H1 (cell line): Measurements from ENCODE around the gene TRIM62. TPM values are rescaled to one million over a fixed set of nuclear protein-coding genes. Genes with fewer than 3 reads are reported as not detected.

Source experiments
- CTCF ChIA-PET: fragments of 300-600 bp; sonication (Branson Sonifier 250); formaldehyde crosslinking; loops from one replicate; lab custom pipeline; 2021; ENCODE audit not compliant: partially characterized antibody; lab: Charles Lee
- POLR2A ChIA-PET: fragments of 300-600 bp; sonication (Branson Sonifier 250); formaldehyde crosslinking; loops from one replicate; lab custom pipeline; 2021; ENCODE audit warnings: inconsistent platforms; ENCODE audit not compliant: partially characterized antibody; lab: Charles Lee
- DNase-seq, 2 experiments: peaks; one replicate each; pipeline versions ENCODE4 v3.0.0 to v3.0.0-alpha.2; 2010 to 2022; ENCODE audit warnings: low spot score in 2 of 2, low read depth in 1 of 2, mixed read lengths in 1 of 2
- FAIRE-seq: peaks from 2 replicates; lab custom pipeline; 2011; peaks lifted over from hg19 to GRCh38; lab: Jason Lieb, UNC
- H2AFZ ChIP-seq: 2 replicates; pipeline ENCODE4 v1.8.1; 2012; ENCODE audit warnings: low read length, inconsistent platforms
- H2AK5ac ChIP-seq: 2 replicates; pipeline ENCODE4 v1.6.1; 2013; ENCODE audit warnings: low read depth, low read length
- H2BK120ac ChIP-seq: replicated peaks from 2 replicates; pipeline ENCODE3; 2013; ENCODE audit warnings: low read depth, low read length, inconsistent platforms
- H2BK12ac ChIP-seq: 2 replicates; pipeline ENCODE4 v1.6.1; 2013; ENCODE audit warnings: low read depth, low read length
- H2BK15ac ChIP-seq: 2 replicates; pipeline ENCODE4 v1.6.1; 2013; ENCODE audit warnings: low read length
- H2BK20ac ChIP-seq: 2 replicates; pipeline ENCODE4 v1.6.1; 2013; ENCODE audit warnings: low read length
- H2BK5ac ChIP-seq: 2 replicates; pipeline ENCODE4 v1.6.1; 2013; ENCODE audit warnings: low read depth, low read length
- H3K14ac ChIP-seq: 2 replicates; pipeline ENCODE4 v1.6.1; 2013; ENCODE audit warnings: inconsistent platforms; ENCODE audit not compliant: insufficient read length
- H3K18ac ChIP-seq: 2 replicates; pipeline ENCODE4 v1.6.1; 2013; ENCODE audit warnings: low read length; ENCODE audit errors: extremely low read depth
- H3K23ac ChIP-seq: 2 replicates; pipeline ENCODE4 v1.6.1; 2013; ENCODE audit warnings: inconsistent platforms; ENCODE audit not compliant: insufficient read length
- H3K23me2 ChIP-seq: 2 replicates; pipeline ENCODE4 v1.6.1; 2013; ENCODE audit warnings: low read depth, low read length
- H3K27ac ChIP-seq: 2 replicates; pipeline ENCODE4 v1.6.1; 2011; ENCODE audit warnings: low read depth, low read length, inconsistent platforms
- H3K27me3 ChIP-seq, 4 experiments: replicated peaks in 1 of 4; 1 replicate in 1 of 4; 2 replicates in 3 of 4; pipeline versions ENCODE4 v1.6.1 to v1.8.1; 2011 to 2013; ENCODE audit warnings: low read length in 3 of 4, mild to moderate bottlenecking in 3 of 4, inconsistent platforms in 2 of 4, mixed read lengths in 2 of 4, moderate library complexity in 1 of 4; ENCODE audit not compliant: control insufficient read depth in 3 of 4, insufficient read depth in 3 of 4; ENCODE audit errors: extremely low read depth in 1 of 4
- H3K36me3 ChIP-seq, 4 experiments: 2 replicates each; pipeline versions ENCODE4 v1.6.1 to v1.8.1; 2011 to 2013; ENCODE audit warnings: mild to moderate bottlenecking in 4 of 4, low read length in 3 of 4, moderate library complexity in 2 of 4, control low read depth in 1 of 4, inconsistent platforms in 1 of 4; ENCODE audit not compliant: insufficient read depth in 4 of 4, control insufficient read depth in 2 of 4
- H3K4ac ChIP-seq: replicated peaks from 2 replicates; pipeline ENCODE3; 2013; ENCODE audit warnings: low read length, low read depth, mixed read lengths, inconsistent platforms; ENCODE audit not compliant: insufficient read length
- H3K4me1 ChIP-seq, 4 experiments: replicated peaks in 1 of 4; 1 replicate in 1 of 4; 2 replicates in 3 of 4; pipeline versions ENCODE4 v1.6.1 to v1.8.1; 2011 to 2013; ENCODE audit warnings: low read length in 3 of 4, inconsistent platforms in 2 of 4, mixed read lengths in 1 of 4; ENCODE audit not compliant: insufficient read depth in 4 of 4, control insufficient read depth in 3 of 4
- H3K4me2 ChIP-seq, 2 experiments: 2 replicates each; pipeline versions ENCODE4 v1.6.1 to v1.8.1; 2011 to 2013; ENCODE audit warnings: low read depth in 2 of 2, low read length in 2 of 2, control low read depth in 1 of 2, inconsistent platforms in 1 of 2, mild to moderate bottlenecking in 1 of 2; ENCODE audit not compliant: insufficient read depth in 1 of 2
- H3K4me3 ChIP-seq, 4 experiments: fragments of 200-600, 300-600 bp in 1 of 4; sonication (generic), shearing (Covaris generic), sonication (Bioruptor Twin) in 1 of 4; 2 replicates each; pipeline versions ENCODE4 v1.5.1 to v1.8.1; 2011 to 2016; ENCODE audit warnings: low read length in 4 of 4, low read depth in 3 of 4, control low read depth in 2 of 4, inconsistent platforms in 2 of 4, mild to moderate bottlenecking in 2 of 4, mixed read lengths in 1 of 4, moderate library complexity in 1 of 4; ENCODE audit not compliant: insufficient read depth in 2 of 4; ENCODE audit errors: extremely low read depth in 1 of 4
- H3K56ac ChIP-seq: replicated peaks from 2 replicates; pipeline ENCODE3; 2013; ENCODE audit warnings: low read depth, mild to moderate bottlenecking, mixed read lengths, low read length, inconsistent platforms; ENCODE audit not compliant: insufficient read length
- H3K79me1 ChIP-seq: 2 replicates; pipeline ENCODE4 v1.6.1; 2013; ENCODE audit warnings: low read depth, low read length, control low read depth
- H3K79me2 ChIP-seq, 2 experiments: 2 replicates each; pipeline versions ENCODE4 v1.6.1 to v1.8.1; 2012 to 2013; ENCODE audit warnings: low read length in 2 of 2, mild to moderate bottlenecking in 2 of 2, inconsistent platforms in 1 of 2; ENCODE audit not compliant: insufficient read depth in 2 of 2, control insufficient read depth in 1 of 2
- H3K9ac ChIP-seq, 4 experiments: replicated peaks in 1 of 4; 1 replicate in 1 of 4; 2 replicates in 3 of 4; pipeline versions ENCODE4 v1.6.1 to v1.8.1; 2011 to 2013; ENCODE audit warnings: low read depth in 3 of 4, low read length in 3 of 4, control low read depth in 2 of 4, mild to moderate bottlenecking in 2 of 4, moderate library complexity in 2 of 4, inconsistent platforms in 1 of 4; ENCODE audit errors: extremely low read depth in 1 of 4
- H3K9me3 ChIP-seq, 2 experiments: 2 replicates each; pipeline versions ENCODE4 v1.6.1 to v1.8.1; 2012 to 2013; ENCODE audit warnings: mild to moderate bottlenecking in 2 of 2, moderate library complexity in 2 of 2, control low read depth in 1 of 2, inconsistent platforms in 1 of 2, low read depth in 1 of 2, low read length in 1 of 2, mixed read lengths in 1 of 2; ENCODE audit not compliant: insufficient read depth in 2 of 2
- H4K20me1 ChIP-seq, 2 experiments: replicated peaks in 1 of 2; 2 replicates each; pipeline versions ENCODE3 to v1.8.1; 2011 to 2013; ENCODE audit warnings: inconsistent platforms in 2 of 2, low read length in 2 of 2, mild to moderate bottlenecking in 1 of 2; ENCODE audit not compliant: insufficient read depth in 2 of 2, control insufficient read depth in 1 of 2
- H4K5ac ChIP-seq: 2 replicates; pipeline ENCODE4 v1.6.1; 2013; ENCODE audit warnings: low read length, low read depth, mixed read lengths, inconsistent platforms; ENCODE audit not compliant: insufficient read length
- H4K8ac ChIP-seq: 2 replicates; pipeline ENCODE4 v1.8.0; 2013; ENCODE audit warnings: mild to moderate bottlenecking, moderate library complexity, low read length, inconsistent platforms; ENCODE audit not compliant: insufficient read depth; ENCODE audit errors: extremely low read depth
- H4K91ac ChIP-seq: replicated peaks from 2 replicates; pipeline ENCODE3; 2013; ENCODE audit warnings: low read length, mixed read lengths, inconsistent platforms; ENCODE audit not compliant: insufficient read length
- BCL11A ChIP-seq, 2 experiments: IDR thresholded peaks; one replicate each; pipeline ENCODE4 v1.6.1; 2011; ENCODE audit warnings: low read depth in 2 of 2, low read length in 2 of 2, mild to moderate bottlenecking in 2 of 2
- CEBPB ChIP-seq: IDR thresholded peaks from 2 replicates; pipeline ENCODE4 v1.6.1; 2012; ENCODE audit warnings: low read depth, low read length
- CHD1 ChIP-seq: IDR thresholded peaks from 2 replicates; pipeline ENCODE4 v1.6.1; 2012; ENCODE audit warnings: low read depth, low read length, improper control_type of control experiment
- CHD2 ChIP-seq: IDR thresholded peaks from 2 replicates; pipeline ENCODE4 v1.6.1; 2012; ENCODE audit warnings: low read length, improper control_type of control experiment
- EGR1 ChIP-seq: IDR thresholded peaks from 2 replicates; pipeline ENCODE4 v1.6.1; 2011; ENCODE audit warnings: low read depth, low read length, borderline replicate concordance
- EP300 ChIP-seq, 2 experiments: IDR thresholded peaks; 1 replicate in 1 of 2; 2 replicates in 1 of 2; pipeline ENCODE4 v1.6.1; 2011 to 2012; ENCODE audit warnings: low read depth in 2 of 2, low read length in 2 of 2, mild to moderate bottlenecking in 2 of 2, borderline replicate concordance in 1 of 2, inconsistent platforms in 1 of 2, moderate library complexity in 1 of 2
- EZH2 ChIP-seq: fragments of 200-600 bp; sonication (generic); IDR thresholded peaks from 2 replicates; pipeline ENCODE4 v1.7.1; 2012; ENCODE audit warnings: low read depth, mild to moderate bottlenecking, moderate library complexity, low read length, inconsistent platforms; ENCODE audit not compliant: severe bottlenecking
- GTF2F1 ChIP-seq: IDR thresholded peaks from 2 replicates; pipeline ENCODE4 v1.6.1; 2012; ENCODE audit warnings: low read depth, low read length, improper control_type of control experiment, borderline replicate concordance
- KDM1A ChIP-seq: fragments of 200-600, 300-600 bp; sonication (generic); IDR thresholded peaks from 2 replicates; pipeline ENCODE4 v1.7.1; 2016; ENCODE audit warnings: mild to moderate bottlenecking, low read length, borderline replicate concordance
- NRF1 ChIP-seq: IDR thresholded peaks from 2 replicates; pipeline ENCODE4 v1.6.1; 2011; ENCODE audit warnings: mild to moderate bottlenecking, low read depth, low read length, improper control_type of control experiment
- SIRT6 ChIP-seq: IDR thresholded peaks from one replicate; pipeline ENCODE4 v1.7.1; 2012; ENCODE audit warnings: low read length, inconsistent platforms
- ZNF274 ChIP-seq: IDR thresholded peaks from 2 replicates; pipeline ENCODE4 v1.7.0; 2012; ENCODE audit warnings: low read length, borderline replicate concordance; ENCODE audit errors: extremely low read depth
- WGBS, 2 experiments: shearing (Covaris generic) in 1 of 2; methylation state at CpG; one replicate each; pipeline versions ENCODE4 v1.1.6 to v1.1.7; 2013 to 2015; ENCODE audit warnings: low lambda C conversion rate in 2 of 2, mixed read lengths in 2 of 2, inconsistent platforms in 1 of 2, low coverage in 1 of 2, missing lambda C conversion rate in 1 of 2; ENCODE audit not compliant: insufficient replicate concordance in 2 of 2, insufficient coverage in 1 of 2, insufficient read length in 1 of 2; ENCODE audit errors: extremely low coverage in 1 of 2, missing lambda C conversion rate in 1 of 2; 5-methylcytosine and 5-hydroxymethylcytosine counted together
- polyA plus RNA-seq, 7 experiments: library from polyadenylated mRNA; depleted of rRNA in 3 of 7; stranded (reverse) in 5 of 7; unstranded in 2 of 7; fragments of >200 nt in 5 of 7; fragments of 200-250 nt in 2 of 7; gene quantifications; 1 replicate in 5 of 7; 2 replicates in 1 of 7; 4 replicates in 1 of 7; pipeline versions ENCODE4 v1.2.1 to v1.2.3, GENCODE V29; 2011 to 2013; ENCODE audit warnings: missing spikeins in 2 of 7, mixed read lengths in 2 of 7
- total RNA-seq: library from RNA; stranded (reverse); fragmentation: NEBNext Ultra II Directional; extraction: Animal tissue kit (Norgen Biotek cat#: 25700); gene quantifications from 2 replicates; pipeline ENCODE4 v1.2.1, GENCODE V29; 2021

The TRIM62 gene
- total and polyA plus RNA-seq, 2 of the 8 experiments (the other 6 are each of a cell fraction or from before 2014, with no cell fraction given), result 6.3 to 10.8 TPM

DNA sequence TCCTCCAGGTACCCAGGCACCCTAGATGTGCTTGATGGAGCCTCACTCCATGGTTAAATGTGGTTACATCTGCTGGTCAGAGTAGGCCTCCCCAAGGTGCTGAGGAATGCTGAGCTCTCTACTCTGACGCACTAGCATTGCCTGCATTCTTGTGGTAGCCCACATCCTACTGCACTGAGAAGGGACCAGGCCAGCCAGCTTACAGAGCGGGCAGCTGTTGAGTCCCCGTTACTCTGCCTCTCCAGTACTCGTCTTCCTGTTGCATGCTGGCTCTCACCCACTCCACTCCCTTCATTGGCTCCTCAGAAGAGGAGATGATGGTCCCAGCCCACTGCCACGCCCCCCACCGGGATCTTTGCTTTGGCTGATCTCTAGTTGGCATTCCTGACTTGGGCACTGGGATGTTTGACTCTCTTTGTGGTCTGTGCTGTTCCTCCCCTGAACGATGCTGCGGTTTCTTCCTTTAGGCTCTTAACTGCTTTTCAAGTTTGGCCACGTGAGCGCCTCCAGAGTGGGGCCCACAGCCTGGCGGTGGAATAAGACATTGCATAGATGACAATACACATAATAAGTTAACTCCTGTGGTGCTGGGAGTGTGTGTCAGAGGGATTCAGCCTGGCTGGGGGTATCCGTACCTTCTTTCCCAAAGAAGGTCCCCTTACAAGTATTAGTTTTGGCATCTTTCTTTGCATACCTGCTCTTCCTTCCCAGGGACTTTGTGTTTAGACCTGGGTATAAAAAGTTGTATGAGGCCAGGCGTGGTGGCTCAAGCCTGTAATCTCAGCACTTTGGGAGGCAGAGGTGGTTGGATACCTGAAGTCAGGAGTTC, 82.3 kb downstream of the TRIM62 start:
- Histone ChIP-seq H3K4me3 (no peak overlapping the region), H3K9me3 (no peaks in the 10 kb centered on the region), H4K5ac (no peak overlapping the region), H3K79me1 (no peaks in the 10 kb centered on the region), H3K23me2 (no peaks in the 10 kb centered on the region), H3K4ac (no peak overlapping the region), H2BK12ac (0 out of 2 replicates have a peak overlapping the region, but pooled peaks have one; percentile 60), H3K27ac (no peak overlapping the region), H4K8ac (no peak overlapping the region), H3K18ac (no peak overlapping the region; the same call in none of the 2 replicates), H2BK15ac (peak overlapping the region; percentile 75; the same call in 1 of the 2 replicates), H3K27me3 (peaks cover 0 to 3% (median 1%) of the 10 kb centered on the region in 4 experiments; a peak in 1 of 7 replicates), H3K4me2 (0 out of 4 replicates have a peak overlapping the region, but pooled peaks of 1 of the 2 experiments have one; percentile 2), H2AFZ (peak overlapping the region; percentile 24; the same call in 1 of the 2 replicates), H3K9ac (no peak overlapping the region), H4K91ac (no peak overlapping the region), H3K4me1 (peaks cover 0 to 3% (median 1%) of the 10 kb centered on the region in 4 experiments; a peak in 3 of 7 replicates), H3K23ac (no peak overlapping the region), H3K79me2 (no peaks in the 10 kb centered on the region), H4K20me1 (no peaks in the 10 kb centered on the region), H3K56ac (no peak overlapping the region), H2BK5ac (peak overlapping the region; percentile 77; the same call in 1 of the 2 replicates), H3K36me3 (no peaks in the 10 kb centered on the region), H2AK5ac (no peak overlapping the region), H2BK120ac (no peak overlapping the region), H2BK20ac (no peak overlapping the region), H3K14ac (no peak overlapping the region)
- FAIRE-seq, result no peak
- peak in 1 of 2 experiments; percentile 52 for DNase-seq
- 86% methylated on average over 13 of the region's 13 CpGs; no CpG with 5 or more reads in 1 of the 2 experiments for WGBS, 2 experiments
- ChIA-PET POLR2A (no interaction called here), CTCF (interaction anchor here (0.6 kb wide), 1 partner anchor 37 kb away, joined by 3 read pairs; no protein-coding TSS in a partner anchor)
- no peak for TF ChIP-seq EGR1
- TF ChIP-seq CHD1, result no peak
- no peak for TF ChIP-seq GTF2F1
- no peak for TF ChIP-seq BCL11A (IDR thresholded peaks at IDR 0.05; ENCODE audit: low read depth in 2 of 2, low read length in 2 of 2)
- no peak for TF ChIP-seq EZH2
- no peak for TF ChIP-seq CEBPB
- no peak for TF ChIP-seq CHD2
- TF ChIP-seq EP300 (IDR thresholded peaks at IDR 0.05; ENCODE audit: borderline replicate concordance in 1 of 2, low read depth in 2 of 2, low read length in 2 of 2), result no peak
- no peak for TF ChIP-seq KDM1A
- no peak for TF ChIP-seq NRF1
- no peak for TF ChIP-seq SIRT6
- no peak for TF ChIP-seq ZNF274
